Vagina (tissue), 2 donors: ENCODE measurements around the gene ZAR1L. TPM values are rescaled to one million over a fixed set of nuclear protein-coding genes. Genes with fewer than 3 reads are reported as not detected.

Experiments
- DNase-seq, 2 donors: peaks; one replicate each; pipeline ENCODE4 v3.0.0-alpha.2; 2017; ENCODE audit errors: extremely low spot score in 2 of 2
- H3K27ac ChIP-seq: fragments of 200-600 bp; sonication (generic); one replicate; pipeline ENCODE4 v1.5.1; 2019
- H3K27me3 ChIP-seq: fragments of 200-600 bp; sonication (generic); one replicate; pipeline ENCODE4 v1.5.1; 2019
- H3K36me3 ChIP-seq, 2 donors: fragments of 200-600 bp; sonication (generic); one replicate each; pipeline ENCODE4 v1.5.1; 2017 to 2019
- H3K4me1 ChIP-seq: fragments of 200-600 bp; sonication (generic); one replicate; pipeline ENCODE4 v1.5.1; 2019
- H3K4me3 ChIP-seq, 2 donors: fragments of 200-600 bp; sonication (generic); 1 replicate in 1 of 2; 2 replicates in 1 of 2; pipeline ENCODE4 v1.5.1; 2016 to 2019
- H3K9me3 ChIP-seq: fragments of 200-600 bp; sonication (generic); one replicate; pipeline ENCODE4 v1.5.1; 2019
- POLR2A ChIP-seq, 2 donors: fragments of 450-650 bp; IDR thresholded peaks; one replicate each; pipeline ENCODE4 v1.6.1; 2017; ENCODE audit warnings: antibody characterized with exemption in 2 of 2, mild to moderate bottlenecking in 2 of 2, moderate library complexity in 2 of 2
- POLR2AphosphoS5 ChIP-seq, 2 donors: sonication (generic); formaldehyde crosslinking; IDR thresholded peaks; one replicate each; pipeline ENCODE4 v1.9.0; 2017; ENCODE audit warnings: antibody characterized with exemption in 2 of 2, mild to moderate bottlenecking in 2 of 2, low read depth in 1 of 2; ENCODE audit not compliant: insufficient read depth in 1 of 2
- intact Hi-C: fragments of 100-400 bp; cut with DNase I; formaldehyde crosslinking; loops from one replicate; pipeline ENCODE4 v1.15.1; 2023
- total RNA-seq: library from RNA; depleted of rRNA; stranded (reverse); fragments of >200 nt; gene quantifications from one replicate; pipeline ENCODE4 v1.2.3, GENCODE V29; 2016
- TF ChIP-seq, protein P1 (sequence below), 3 experiments: fragments of 450-650 bp in 2 of 3; fragments of 200-600 bp in 1 of 3; sonication (generic) in 1 of 3; IDR thresholded peaks; one replicate each; pipeline ENCODE4 v1.5.1; 2017 to 2019; ENCODE audit warnings: antibody characterized with exemption in 3 of 3, mild to moderate bottlenecking in 2 of 3, moderate library complexity in 2 of 3

Gene ZAR1L
- total RNA-seq, 1 donor from 2014 or later = not detected

DNA sequence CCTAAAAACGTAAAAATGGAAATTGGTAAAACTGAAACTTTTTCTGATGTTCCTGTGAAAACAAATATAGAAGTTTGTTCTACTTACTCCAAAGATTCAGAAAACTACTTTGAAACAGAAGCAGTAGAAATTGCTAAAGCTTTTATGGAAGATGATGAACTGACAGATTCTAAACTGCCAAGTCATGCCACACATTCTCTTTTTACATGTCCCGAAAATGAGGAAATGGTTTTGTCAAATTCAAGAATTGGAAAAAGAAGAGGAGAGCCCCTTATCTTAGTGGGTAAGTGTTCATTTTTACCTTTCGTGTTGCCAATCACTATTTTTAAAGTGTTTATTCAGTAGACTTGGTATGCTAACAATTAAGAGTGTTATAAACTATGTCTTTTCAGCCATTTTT is 25.8 kb upstream of the ZAR1L start:
- H3K4me3 ChIP-seq = no peak overlapping the region
- no peak for TF ChIP-seq POLR2AphosphoS5 (IDR thresholded peaks at IDR 0.05; ENCODE audit: insufficient read depth in 1 of 2, low read depth in 1 of 2)
- no peaks in the 10 kb centered on the region for H3K9me3 ChIP-seq
- intact Hi-C loops = no loop called here
- no peaks in the 10 kb centered on the region for H3K27me3 ChIP-seq
- H3K27ac ChIP-seq = no peak overlapping the region
- H3K4me1 ChIP-seq = no peaks in the 10 kb centered on the region
- DNase-seq = no peak
- H3K36me3 ChIP-seq = no peaks in the 10 kb centered on the region

DNA sequence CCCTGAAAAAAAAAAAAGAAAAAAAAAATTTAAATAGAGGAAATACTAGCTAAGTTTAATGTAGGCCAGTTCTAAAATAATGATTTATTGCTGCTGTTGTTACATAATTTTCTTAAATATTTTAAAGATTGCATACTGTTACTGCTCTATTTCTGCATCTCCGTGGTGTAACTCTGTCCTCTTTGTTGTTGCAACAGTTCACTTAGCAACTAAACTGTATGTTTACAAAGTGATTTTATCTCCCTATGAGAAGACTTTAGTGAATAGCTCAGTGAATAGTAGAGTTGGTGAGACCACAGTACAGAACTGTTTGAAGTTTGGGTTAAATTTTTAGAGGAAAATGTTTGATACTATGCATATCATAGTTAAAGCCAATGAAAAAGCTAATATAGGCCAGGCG is 19.5 kb upstream of the ZAR1L start:
- Histone ChIP-seq H3K36me3 (no peaks in the 10 kb centered on the region), H3K4me1 (no peaks in the 10 kb centered on the region), H3K27me3 (no peaks in the 10 kb centered on the region), H3K9me3 (no peaks in the 10 kb centered on the region), H3K4me3 (no peak overlapping the region), H3K27ac (no peak overlapping the region)
- intact Hi-C loops = no loop called here
- TF ChIP-seq POLR2AphosphoS5 (IDR thresholded peaks at IDR 0.05; ENCODE audit: insufficient read depth in 1 of 2, low read depth in 1 of 2) (no peak), POLR2A (IDR thresholded peaks at IDR 0.05) (no peak)
- TF ChIP-seq, protein P1, sequence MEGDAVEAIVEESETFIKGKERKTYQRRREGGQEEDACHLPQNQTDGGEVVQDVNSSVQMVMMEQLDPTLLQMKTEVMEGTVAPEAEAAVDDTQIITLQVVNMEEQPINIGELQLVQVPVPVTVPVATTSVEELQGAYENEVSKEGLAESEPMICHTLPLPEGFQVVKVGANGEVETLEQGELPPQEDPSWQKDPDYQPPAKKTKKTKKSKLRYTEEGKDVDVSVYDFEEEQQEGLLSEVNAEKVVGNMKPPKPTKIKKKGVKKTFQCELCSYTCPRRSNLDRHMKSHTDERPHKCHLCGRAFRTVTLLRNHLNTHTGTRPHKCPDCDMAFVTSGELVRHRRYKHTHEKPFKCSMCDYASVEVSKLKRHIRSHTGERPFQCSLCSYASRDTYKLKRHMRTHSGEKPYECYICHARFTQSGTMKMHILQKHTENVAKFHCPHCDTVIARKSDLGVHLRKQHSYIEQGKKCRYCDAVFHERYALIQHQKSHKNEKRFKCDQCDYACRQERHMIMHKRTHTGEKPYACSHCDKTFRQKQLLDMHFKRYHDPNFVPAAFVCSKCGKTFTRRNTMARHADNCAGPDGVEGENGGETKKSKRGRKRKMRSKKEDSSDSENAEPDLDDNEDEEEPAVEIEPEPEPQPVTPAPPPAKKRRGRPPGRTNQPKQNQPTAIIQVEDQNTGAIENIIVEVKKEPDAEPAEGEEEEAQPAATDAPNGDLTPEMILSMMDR (IDR thresholded peaks at IDR 0.05) = no peak
- no peak for DNase-seq

DNA sequence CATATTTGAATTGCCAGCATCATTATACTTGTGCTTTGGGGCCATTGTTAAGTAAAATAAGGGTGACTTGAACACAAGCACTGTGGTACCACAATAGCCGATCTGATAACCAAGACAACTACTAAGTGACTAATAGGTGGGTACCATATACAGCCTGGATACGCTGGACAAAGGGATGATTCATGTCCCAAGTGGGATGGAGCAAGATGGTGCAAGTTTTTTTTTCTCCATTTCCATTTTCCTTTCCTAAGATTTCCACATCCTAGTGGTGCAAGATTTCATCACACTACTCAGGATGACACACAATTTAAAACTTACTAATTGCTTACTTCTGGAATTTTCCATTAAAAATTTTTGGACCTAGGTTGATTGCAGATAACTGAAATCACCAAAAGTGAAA is 15.3 kb upstream of the ZAR1L start:
- no peaks in the 10 kb centered on the region for H3K36me3 ChIP-seq
- H3K4me3 ChIP-seq = no peak overlapping the region
- no peaks in the 10 kb centered on the region for H3K9me3 ChIP-seq
- H3K4me1 ChIP-seq = no peaks in the 10 kb centered on the region
- no peaks in the 10 kb centered on the region for H3K27me3 ChIP-seq
- no peak for DNase-seq
- no peak overlapping the region for H3K27ac ChIP-seq
- intact Hi-C loops = no loop called here
- TF ChIP-seq, protein P1 (IDR thresholded peaks at IDR 0.05) = no peak
- no peak for TF ChIP-seq POLR2AphosphoS5 (IDR thresholded peaks at IDR 0.05; ENCODE audit: insufficient read depth in 1 of 2, low read depth in 1 of 2)
- TF ChIP-seq POLR2A (IDR thresholded peaks at IDR 0.05) = no peak

DNA sequence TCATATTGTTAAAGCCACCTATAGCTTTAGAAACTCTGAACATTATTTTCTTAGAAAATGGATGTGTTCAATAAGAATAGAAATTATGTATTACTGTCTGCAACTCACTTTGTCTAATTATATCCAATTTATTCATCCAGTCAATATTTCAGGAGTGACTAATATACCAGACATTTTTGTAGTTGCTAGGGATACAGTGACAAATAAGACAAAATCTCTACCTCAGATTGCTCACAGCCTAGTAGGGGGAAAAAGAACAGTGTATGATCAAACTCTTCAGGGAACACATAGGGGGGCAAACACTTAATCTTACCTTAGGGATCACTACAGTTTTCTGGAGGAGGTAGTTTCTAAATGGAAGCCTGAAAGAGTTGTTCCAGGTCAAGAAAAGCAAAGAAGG is 8.7 kb upstream of the ZAR1L start:
- Histone ChIP-seq H3K4me1 (no peaks in the 10 kb centered on the region), H3K27me3 (no peaks in the 10 kb centered on the region), H3K36me3 (no peaks in the 10 kb centered on the region), H3K4me3 (no peak overlapping the region), H3K9me3 (no peaks in the 10 kb centered on the region), H3K27ac (no peak overlapping the region)
- no peak for DNase-seq
- TF ChIP-seq POLR2AphosphoS5 (IDR thresholded peaks at IDR 0.05; ENCODE audit: insufficient read depth in 1 of 2, low read depth in 1 of 2) (no peak), POLR2A (IDR thresholded peaks at IDR 0.05) (no peak)
- TF ChIP-seq, protein P1 (IDR thresholded peaks at IDR 0.05) = no peak
- intact Hi-C loops = no loop called here

GRCh38 chr13:32320528-32320927 is 5.4 kb upstream of the ZAR1L start:
- no peak overlapping the region for H3K4me3 ChIP-seq
- intact Hi-C loops = no loop called here
- no peak for TF ChIP-seq POLR2AphosphoS5 (IDR thresholded peaks at IDR 0.05; ENCODE audit: insufficient read depth in 1 of 2, low read depth in 1 of 2)
- TF ChIP-seq, protein P1 (IDR thresholded peaks at IDR 0.05) = no peak
- H3K36me3 ChIP-seq = no peaks in the 10 kb centered on the region
- no peak for DNase-seq
- H3K4me1 ChIP-seq = no peaks in the 10 kb centered on the region
- no peaks in the 10 kb centered on the region for H3K27me3 ChIP-seq
- H3K9me3 ChIP-seq = no peaks in the 10 kb centered on the region
- no peak overlapping the region for H3K27ac ChIP-seq
